ENCODE data around the gene BORCS6. TPM values are rescaled to one million over a fixed set of nuclear protein-coding genes. Genes with fewer than 3 reads are reported as not detected.
A peak's percentile ranks its signal among the peaks of the same experiment; 100 is the strongest.

BORCS6 gene
- total RNA-seq, 2 donors from 2014 or later, result 4.7 to 7.0 TPM

- Mint-ChIP-seq H3K27ac (no peak overlapping the region), H3K9me3 (no peaks in the 10 kb centered on the region), H3K36me3 (ENCODE audit: low read depth) (peaks cover 35% of the 10 kb centered on the region), H3K4me3 (no peak overlapping the region), H3K27me3 (no peaks in the 10 kb centered on the region), H3K4me1 (peaks cover 51% of the 10 kb centered on the region)
- ATAC-seq (replicated peaks), result peak; percentile 76
These were observed 33.6 kb downstream of the BORCS6 start for GRCh38 chr17:8156246-8156992.

- no peaks in the 10 kb centered on the region for H3K9me3 Mint-ChIP-seq
- H3K36me3 Mint-ChIP-seq (ENCODE audit: low read depth), result peaks cover 30% of the 10 kb centered on the region
- ATAC-seq (replicated peaks), result no peak
- H3K27ac Mint-ChIP-seq, result no peak overlapping the region
- no peak overlapping the region for H3K4me3 Mint-ChIP-seq
- peaks cover 47% of the 10 kb centered on the region for H3K4me1 Mint-ChIP-seq
- no peaks in the 10 kb centered on the region for H3K27me3 Mint-ChIP-seq
These were observed 34.1 kb downstream of the BORCS6 start for GRCh38 chr17:8155996-8156245.

GRCh38 chr17:8155231-8155995 lies 34.6 kb downstream of the BORCS6 start:
- Mint-ChIP-seq H3K27ac (no peak overlapping the region), H3K36me3 (ENCODE audit: low read depth) (peaks cover 25% of the 10 kb centered on the region), H3K4me3 (no peak overlapping the region), H3K4me1 (peaks cover 43% of the 10 kb centered on the region), H3K9me3 (no peaks in the 10 kb centered on the region), H3K27me3 (no peaks in the 10 kb centered on the region)
- ATAC-seq (replicated peaks), result no peak

GRCh38 chr17:8154608-8155155 lies 35.3 kb downstream of the BORCS6 start:
- no peaks in the 10 kb centered on the region for H3K27me3 Mint-ChIP-seq
- no peaks in the 10 kb centered on the region for H3K9me3 Mint-ChIP-seq
- H3K27ac Mint-ChIP-seq, result no peak overlapping the region
- peaks cover 18% of the 10 kb centered on the region for H3K36me3 Mint-ChIP-seq (ENCODE audit: low read depth)
- no peak overlapping the region for H3K4me3 Mint-ChIP-seq
- H3K4me1 Mint-ChIP-seq, result peaks cover 36% of the 10 kb centered on the region
- ATAC-seq (replicated peaks), result no peak

DNA sequence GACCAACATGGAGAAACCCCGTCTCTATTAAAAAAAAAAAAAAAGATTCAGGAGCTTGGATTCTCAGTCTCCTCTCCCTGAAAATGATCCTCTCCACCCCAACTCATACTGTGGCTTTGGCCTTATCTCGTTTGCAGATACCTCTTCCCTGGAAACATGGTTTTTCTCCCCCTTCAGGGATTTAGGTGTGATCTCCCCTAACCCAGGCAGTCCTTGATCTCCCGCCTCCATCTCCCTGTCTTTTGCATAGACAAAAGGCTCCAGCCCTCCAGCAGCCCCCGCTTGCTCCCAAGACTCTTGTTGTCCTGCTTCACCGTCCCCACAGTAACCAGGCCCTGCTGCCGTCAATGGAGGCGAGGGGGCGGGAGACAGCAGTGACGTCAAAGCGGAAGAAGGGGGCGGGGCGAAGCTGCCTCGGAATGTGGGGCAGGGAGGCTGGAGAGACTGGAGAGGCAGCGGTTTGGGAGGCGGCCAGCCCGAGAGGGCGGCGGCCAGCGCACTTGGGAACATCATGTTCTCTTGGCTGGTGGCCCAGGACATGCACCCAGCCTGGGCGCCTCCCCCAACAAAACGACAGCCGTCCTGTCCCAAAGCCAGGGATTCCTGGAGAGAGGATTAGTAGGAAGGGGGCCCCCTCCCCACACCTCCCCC lies 35.9 kb downstream of the BORCS6 start:
- Mint-ChIP-seq H3K27ac (no peak overlapping the region), H3K9me3 (no peaks in the 10 kb centered on the region), H3K27me3 (no peaks in the 10 kb centered on the region), H3K4me3 (no peak overlapping the region), H3K4me1 (peaks cover 33% of the 10 kb centered on the region), H3K36me3 (ENCODE audit: low read depth) (peaks cover 12% of the 10 kb centered on the region)
- ATAC-seq (replicated peaks), result peak; percentile 27

DNA sequence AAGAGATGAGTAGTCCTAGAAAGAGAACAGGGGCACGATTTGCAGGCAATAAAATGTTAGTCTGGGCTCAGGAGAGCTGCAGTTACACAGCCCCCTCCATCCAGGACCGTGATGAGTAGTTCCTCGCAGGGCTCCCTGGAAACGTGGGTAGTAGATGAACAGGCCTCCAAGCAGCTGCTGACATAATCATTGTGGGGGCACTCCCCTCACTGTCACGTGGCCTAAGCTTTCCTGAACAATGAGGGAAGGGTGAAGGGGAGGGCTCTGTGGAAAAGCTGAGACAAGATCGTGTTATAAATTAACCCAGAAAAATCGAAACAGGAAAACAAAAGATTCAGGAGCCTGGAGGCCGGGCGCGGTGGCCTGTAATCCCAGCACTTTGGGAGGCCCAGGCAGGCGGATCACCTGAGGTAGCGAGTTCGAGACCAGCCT lies 36.4 kb downstream of the BORCS6 start:
- no peaks in the 10 kb centered on the region for H3K27me3 Mint-ChIP-seq
- no peak overlapping the region for H3K4me3 Mint-ChIP-seq
- H3K27ac Mint-ChIP-seq, result no peak overlapping the region
- H3K36me3 Mint-ChIP-seq (ENCODE audit: low read depth), result peaks cover 6% of the 10 kb centered on the region
- peaks cover 29% of the 10 kb centered on the region for H3K4me1 Mint-ChIP-seq
- peak; percentile 28 for ATAC-seq (replicated peaks)
- no peaks in the 10 kb centered on the region for H3K9me3 Mint-ChIP-seq

DNA sequence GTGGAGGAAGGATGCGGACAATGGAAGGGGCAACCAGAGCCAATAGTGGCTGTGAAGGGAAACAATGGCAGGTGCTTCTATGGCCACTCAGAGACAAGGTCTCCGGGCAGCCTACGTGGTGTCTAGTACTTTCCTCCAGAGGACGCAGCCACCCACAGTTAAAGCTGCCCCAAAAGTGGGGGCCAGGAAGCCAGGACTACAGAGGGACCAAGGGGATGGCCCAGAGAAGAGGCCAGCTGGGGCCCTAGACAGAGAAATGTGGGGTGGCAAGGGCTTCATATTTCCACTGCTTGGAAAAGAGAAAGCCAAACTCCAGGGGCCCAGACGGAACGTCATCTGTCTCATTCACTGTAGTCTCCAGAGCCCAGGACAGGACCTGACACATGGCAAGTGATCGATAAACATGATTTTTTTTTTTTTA lies 36.9 kb downstream of the BORCS6 start:
- Mint-ChIP-seq H3K36me3 (ENCODE audit: low read depth) (peaks cover 2% of the 10 kb centered on the region), H3K4me1 (peaks cover 27% of the 10 kb centered on the region), H3K27me3 (no peaks in the 10 kb centered on the region), H3K9me3 (no peaks in the 10 kb centered on the region), H3K4me3 (no peak overlapping the region), H3K27ac (no peak overlapping the region)
- ATAC-seq (replicated peaks), result no peak

DNA sequence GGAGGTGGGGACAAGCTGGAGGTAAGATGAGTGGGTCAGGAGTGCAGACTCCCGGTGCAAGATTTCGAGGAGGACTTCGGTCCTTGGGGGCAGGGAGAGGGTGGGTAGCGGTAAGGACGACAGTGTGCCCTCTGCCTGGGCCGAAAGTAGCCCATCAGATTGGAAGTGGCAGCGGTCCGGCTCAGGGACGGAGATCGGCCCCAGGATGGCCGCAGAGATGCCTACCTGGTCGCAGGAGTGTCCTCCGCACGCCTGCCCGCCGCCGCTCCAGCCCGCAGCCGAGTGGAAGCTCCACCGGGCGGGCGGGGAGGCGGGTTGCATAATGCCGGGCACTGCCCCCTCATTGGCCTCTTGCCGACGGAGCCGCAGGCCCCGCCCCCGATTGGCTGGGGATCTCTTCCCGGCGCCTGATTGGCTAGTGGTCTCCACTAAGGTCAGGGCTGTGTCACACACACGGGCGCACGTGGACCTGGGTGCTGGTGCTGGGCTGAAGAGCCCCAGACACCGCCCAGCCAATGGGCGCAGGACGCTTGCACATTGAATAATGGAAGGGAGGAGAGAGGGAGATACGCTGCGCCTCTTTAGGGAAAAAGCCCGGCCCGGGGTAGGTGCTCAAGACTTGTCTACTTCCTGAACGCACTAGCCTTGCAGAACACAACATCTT lies 37.7 kb downstream of the BORCS6 start, which contains the start of gene PER1:
Gene PER1, minus strand, starts transcription at position 293 of the 664 bp plus-strand sequence. CDS start 1,698 bp downstream, outside the sequence.
- ATAC-seq (replicated peaks), result peak; percentile 52
- Mint-ChIP-seq H3K27ac (no peak within 1 kb of the TSS), H3K9me3 (no peaks in the 10 kb centered on the region), H3K4me3 (no peak within 1 kb of the TSS), H3K4me1 (peaks cover 27% of the 10 kb centered on the region), H3K27me3 (no peaks in the 10 kb centered on the region), H3K36me3 (ENCODE audit: low read depth) (no peaks in the 10 kb centered on the region)

- Mint-ChIP-seq H3K27me3 (no peaks in the 10 kb centered on the region), H3K27ac (no peak overlapping the region), H3K4me1 (peaks cover 30% of the 10 kb centered on the region), H3K9me3 (no peaks in the 10 kb centered on the region), H3K4me3 (no peak overlapping the region), H3K36me3 (ENCODE audit: low read depth) (no peaks in the 10 kb centered on the region)
- no peak for ATAC-seq (replicated peaks)
These were observed 38.3 kb downstream of the BORCS6 start for GRCh38 chr17:8151641-8152111.

GRCh38 chr17:8151120-8151640 lies 38.8 kb downstream of the BORCS6 start:
- Mint-ChIP-seq H3K4me3 (no peak overlapping the region), H3K9me3 (no peaks in the 10 kb centered on the region), H3K27ac (no peak overlapping the region), H3K36me3 (ENCODE audit: low read depth) (no peaks in the 10 kb centered on the region), H3K27me3 (no peaks in the 10 kb centered on the region), H3K4me1 (peaks cover 31% of the 10 kb centered on the region)
- ATAC-seq (replicated peaks), result peak; percentile 33

DNA sequence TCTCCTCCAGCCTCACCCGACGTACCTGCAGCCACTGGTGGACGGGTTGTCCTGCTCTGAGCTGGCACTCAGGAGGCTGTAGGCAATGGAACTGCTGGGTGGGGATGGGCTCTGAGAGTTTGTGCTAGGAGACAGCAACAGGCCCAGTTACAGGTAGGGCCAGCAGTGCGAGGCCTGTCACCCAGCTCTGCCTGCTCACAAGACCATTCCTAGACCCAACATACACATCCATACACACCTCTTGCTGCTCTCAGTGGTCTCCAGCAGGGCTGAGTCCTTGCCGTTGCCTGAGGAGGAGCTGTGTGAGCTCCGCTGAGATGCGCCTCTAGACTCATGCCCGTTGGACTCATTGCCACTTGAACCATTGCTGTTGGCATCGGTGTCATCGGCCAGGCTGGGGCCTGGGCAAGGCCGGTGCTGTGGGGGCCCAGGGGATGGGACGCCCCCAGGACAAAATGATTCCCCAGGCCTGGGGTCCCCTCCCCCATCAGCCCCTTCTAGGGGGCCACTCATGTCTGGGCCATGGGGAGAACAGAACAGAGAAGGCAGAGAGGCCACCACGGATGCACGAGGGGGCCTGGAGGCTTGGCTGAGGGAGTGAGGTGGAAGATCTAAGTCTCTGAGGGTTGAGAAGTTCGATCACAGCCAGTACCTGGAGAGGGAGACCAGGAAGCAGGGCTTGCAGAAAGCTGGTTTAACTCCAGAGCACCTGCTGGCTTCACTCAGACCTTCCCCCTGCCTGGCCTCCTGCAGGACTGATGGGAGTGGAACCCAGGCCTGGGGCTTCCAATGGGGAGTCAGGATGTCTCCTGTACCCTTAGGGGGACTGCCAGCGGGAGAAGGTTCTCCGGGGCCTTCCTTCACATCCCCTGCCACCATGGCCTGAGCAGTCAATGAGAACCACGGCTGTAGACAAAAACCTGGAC lies 39.5 kb downstream of the BORCS6 start:
- H3K27ac Mint-ChIP-seq, result no peak overlapping the region
- H3K4me3 Mint-ChIP-seq, result no peak overlapping the region
- no peaks in the 10 kb centered on the region for H3K9me3 Mint-ChIP-seq
- peaks cover 29% of the 10 kb centered on the region for H3K4me1 Mint-ChIP-seq
- ATAC-seq (replicated peaks), result no peak
- H3K36me3 Mint-ChIP-seq (ENCODE audit: low read depth), result no peaks in the 10 kb centered on the region
- H3K27me3 Mint-ChIP-seq, result no peaks in the 10 kb centered on the region

DNA sequence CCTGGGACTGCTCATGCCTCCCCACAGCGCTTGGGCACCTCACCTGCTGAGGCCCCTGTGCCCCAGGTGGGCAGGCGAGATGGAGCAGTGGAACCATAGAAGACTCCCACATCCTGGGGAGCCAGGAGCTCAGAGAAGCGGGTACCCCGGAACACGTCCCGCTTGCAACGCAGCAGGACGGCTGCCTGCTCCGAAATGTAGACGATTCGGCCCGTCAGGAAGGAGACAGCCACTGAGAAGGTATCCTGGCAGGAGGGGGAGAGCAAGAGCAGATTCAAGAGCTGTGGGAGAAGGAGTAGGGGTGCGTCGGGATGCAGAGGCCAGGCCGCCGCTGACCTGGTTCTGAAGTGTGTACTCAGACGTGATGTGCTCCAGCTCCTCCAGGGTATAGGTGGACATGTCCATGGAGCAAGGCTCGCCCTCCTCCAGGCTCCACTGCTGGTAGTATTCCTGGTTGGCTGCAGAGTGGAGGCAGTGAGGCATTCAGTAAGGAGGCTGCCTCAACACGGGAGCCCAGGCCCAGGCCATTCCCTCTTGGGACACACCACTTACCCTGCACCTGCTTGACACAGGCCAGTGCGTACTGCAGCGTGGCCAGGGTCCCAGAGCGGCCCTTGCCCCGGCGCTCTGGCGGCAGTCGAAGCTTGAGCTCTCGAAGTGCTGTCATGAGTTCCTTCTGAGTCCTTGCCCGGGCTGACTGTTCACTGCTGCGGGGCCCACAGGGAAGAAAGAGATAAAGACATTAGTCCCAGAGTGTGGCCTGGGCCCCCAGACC lies 40.4 kb downstream of the BORCS6 start:
- H3K4me3 Mint-ChIP-seq, result no peak overlapping the region
- H3K27me3 Mint-ChIP-seq, result no peaks in the 10 kb centered on the region
- ATAC-seq (replicated peaks), result no peak
- H3K36me3 Mint-ChIP-seq (ENCODE audit: low read depth), result no peaks in the 10 kb centered on the region
- no peaks in the 10 kb centered on the region for H3K9me3 Mint-ChIP-seq
- peaks cover 21% of the 10 kb centered on the region for H3K4me1 Mint-ChIP-seq
- H3K27ac Mint-ChIP-seq, result peak overlapping the region; percentile 46
